Measurements from ENCODE around the gene MMP23B. TPM values are rescaled to one million over a fixed set of nuclear protein-coding genes. Genes with fewer than 3 reads are reported as not detected.

MMP23B gene
- total and polyA plus RNA-seq, 2 experiments from 2014 or later, result 73.4 to 136 TPM

DNA sequence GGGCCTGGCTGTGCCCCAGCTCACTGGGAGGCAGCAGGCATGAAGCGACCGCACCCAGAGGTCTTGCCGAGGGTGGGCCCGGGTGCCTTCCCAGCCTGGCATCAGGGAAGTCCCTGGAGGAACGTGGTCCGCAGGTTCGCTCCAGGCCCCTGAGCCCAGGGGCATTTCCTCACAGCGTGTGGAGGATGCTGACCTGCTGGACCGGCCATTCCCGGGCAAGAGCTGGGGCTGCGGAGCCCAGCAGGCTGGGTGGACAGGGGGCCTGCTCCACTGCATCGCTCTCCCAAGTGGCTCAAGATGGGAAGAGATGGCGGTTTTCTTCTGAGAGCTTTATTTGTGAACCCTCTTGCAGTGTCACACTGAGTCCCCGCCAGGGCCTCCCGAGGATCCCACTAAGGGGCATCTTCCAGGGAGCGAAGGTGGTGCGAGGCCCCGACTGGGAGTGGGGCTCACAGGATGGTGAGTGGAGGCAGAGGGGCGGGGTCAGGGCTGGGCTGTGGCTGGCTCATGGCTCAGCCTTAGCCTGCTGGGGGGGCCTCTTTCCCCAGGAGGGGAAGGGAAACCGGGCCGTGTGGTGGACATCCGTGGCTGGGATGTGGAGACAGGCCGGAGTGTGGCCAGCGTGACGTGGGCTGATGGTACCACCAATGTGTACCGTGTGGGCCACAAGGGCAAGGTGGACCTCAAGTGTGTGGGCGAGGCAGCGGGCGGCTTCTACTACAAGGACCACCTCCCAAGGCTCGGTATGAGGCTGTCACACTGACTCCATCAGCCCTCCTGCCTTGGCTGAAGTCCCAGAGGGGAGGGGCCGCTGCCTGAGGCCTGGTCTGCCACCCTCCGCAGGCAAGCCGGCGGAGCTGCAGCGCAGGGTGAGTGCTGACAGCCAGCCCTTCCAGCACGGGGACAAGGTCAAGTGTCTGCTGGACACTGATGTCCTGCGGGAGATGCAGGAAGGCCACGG lies 7.2 kb upstream of the MMP23B start:
- no peak for DNase-seq (ENCODE audit: low spot score)
- no peaks in the 10 kb centered on the region for H3K4me1 ChIP-seq (ENCODE audit: insufficient read depth)
- no peaks in the 10 kb centered on the region for H3K9me2 ChIP-seq (replicated peaks; ENCODE audit: insufficient read depth)
- no peaks in the 10 kb centered on the region for H3K9me3 ChIP-seq (ENCODE audit: low read depth)
- 90% methylated on average over 31 of the region's 38 CpGs for WGBS (ENCODE audit: low lambda C conversion rate, missing lambda C conversion rate)
- H2AFZ ChIP-seq, result no peak overlapping the region
- H3K36me3 ChIP-seq (replicated peaks; ENCODE audit: insufficient read depth, low read depth), result no peaks in the 10 kb centered on the region
- TF ChIP-seq EZH2 (IDR thresholded peaks at IDR 0.05; ENCODE audit: borderline replicate concordance) (no peak), EZH2phosphoT487 (IDR thresholded peaks at IDR 0.05; ENCODE audit: low read depth, severe bottlenecking, unreplicated experiment) (no peak)
- TF ChIP-seq, protein P1, sequence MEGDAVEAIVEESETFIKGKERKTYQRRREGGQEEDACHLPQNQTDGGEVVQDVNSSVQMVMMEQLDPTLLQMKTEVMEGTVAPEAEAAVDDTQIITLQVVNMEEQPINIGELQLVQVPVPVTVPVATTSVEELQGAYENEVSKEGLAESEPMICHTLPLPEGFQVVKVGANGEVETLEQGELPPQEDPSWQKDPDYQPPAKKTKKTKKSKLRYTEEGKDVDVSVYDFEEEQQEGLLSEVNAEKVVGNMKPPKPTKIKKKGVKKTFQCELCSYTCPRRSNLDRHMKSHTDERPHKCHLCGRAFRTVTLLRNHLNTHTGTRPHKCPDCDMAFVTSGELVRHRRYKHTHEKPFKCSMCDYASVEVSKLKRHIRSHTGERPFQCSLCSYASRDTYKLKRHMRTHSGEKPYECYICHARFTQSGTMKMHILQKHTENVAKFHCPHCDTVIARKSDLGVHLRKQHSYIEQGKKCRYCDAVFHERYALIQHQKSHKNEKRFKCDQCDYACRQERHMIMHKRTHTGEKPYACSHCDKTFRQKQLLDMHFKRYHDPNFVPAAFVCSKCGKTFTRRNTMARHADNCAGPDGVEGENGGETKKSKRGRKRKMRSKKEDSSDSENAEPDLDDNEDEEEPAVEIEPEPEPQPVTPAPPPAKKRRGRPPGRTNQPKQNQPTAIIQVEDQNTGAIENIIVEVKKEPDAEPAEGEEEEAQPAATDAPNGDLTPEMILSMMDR (IDR thresholded peaks at IDR 0.05; ENCODE audit: poor library complexity), result no peak
- H3K27me3 ChIP-seq, result no peaks in the 10 kb centered on the region
- H3K79me2 ChIP-seq, result peaks cover 4% of the 10 kb centered on the region
- H3K4me3 ChIP-seq, result no peak overlapping the region
- no peak overlapping the region for H3K4me2 ChIP-seq
- no peaks in the 10 kb centered on the region for H4K20me1 ChIP-seq (ENCODE audit: insufficient read depth, poor library complexity, severe bottlenecking)
- no peak overlapping the region for H3K27ac ChIP-seq

DNA sequence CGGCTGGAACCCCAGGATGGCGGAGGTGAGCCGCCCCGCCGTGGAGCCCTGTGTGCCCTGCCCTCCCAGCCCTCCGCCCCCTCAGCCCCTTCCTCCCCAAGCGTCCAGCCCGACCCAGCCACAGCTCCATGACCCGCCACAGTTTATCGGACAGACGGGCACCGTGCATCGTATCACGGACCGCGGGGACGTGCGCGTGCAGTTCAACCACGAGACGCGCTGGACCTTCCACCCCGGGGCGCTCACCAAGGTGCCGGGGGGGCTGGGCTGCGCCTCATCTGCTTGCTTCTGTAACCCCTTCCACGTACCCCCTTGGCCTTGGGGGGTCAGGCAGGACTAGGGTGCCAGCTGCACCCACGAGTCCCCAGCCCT lies 6.6 kb upstream of the MMP23B start:
- no peaks in the 10 kb centered on the region for H3K9me2 ChIP-seq (replicated peaks; ENCODE audit: insufficient read depth)
- no peaks in the 10 kb centered on the region for H3K79me2 ChIP-seq
- no peak for DNase-seq (ENCODE audit: low spot score)
- H2AFZ ChIP-seq, result no peak overlapping the region
- H4K20me1 ChIP-seq (ENCODE audit: insufficient read depth, poor library complexity, severe bottlenecking), result no peaks in the 10 kb centered on the region
- H3K4me3 ChIP-seq, result no peak overlapping the region
- H3K36me3 ChIP-seq (replicated peaks; ENCODE audit: insufficient read depth, low read depth), result no peaks in the 10 kb centered on the region
- no peak overlapping the region for H3K27ac ChIP-seq
- WGBS (ENCODE audit: low lambda C conversion rate, missing lambda C conversion rate), result 98% methylated on average over 27 of the region's 28 CpGs
- no peaks in the 10 kb centered on the region for H3K9me3 ChIP-seq (ENCODE audit: low read depth)
- TF ChIP-seq EZH2phosphoT487 (IDR thresholded peaks at IDR 0.05; ENCODE audit: low read depth, severe bottlenecking, unreplicated experiment), result no peak
- no peak for TF ChIP-seq EZH2 (IDR thresholded peaks at IDR 0.05; ENCODE audit: borderline replicate concordance)
- TF ChIP-seq, protein P1 (IDR thresholded peaks at IDR 0.05; ENCODE audit: poor library complexity), result no peak
- no peak overlapping the region for H3K4me2 ChIP-seq
- H3K4me1 ChIP-seq (ENCODE audit: insufficient read depth), result peaks cover 4% of the 10 kb centered on the region
- peaks cover under 1% of the 10 kb centered on the region for H3K27me3 ChIP-seq

DNA sequence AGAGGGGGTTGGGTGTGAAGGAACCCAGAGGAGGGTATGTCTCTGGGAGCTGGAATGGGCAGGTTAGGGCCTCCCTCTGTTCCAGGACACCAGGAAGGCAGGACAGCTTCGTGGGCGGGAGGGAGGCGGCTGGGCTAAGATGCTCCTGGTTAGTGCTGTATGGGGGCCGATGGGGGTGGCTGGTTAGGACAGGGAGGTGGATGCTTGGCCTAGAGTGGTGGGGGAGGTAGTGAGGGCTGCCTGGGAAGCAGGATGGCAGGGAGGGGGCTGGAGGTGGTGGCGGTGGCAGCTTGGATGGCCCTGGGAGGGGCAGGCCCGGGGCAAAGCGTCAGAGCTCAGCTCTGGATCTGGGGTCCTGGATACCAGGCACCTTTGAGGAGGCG lies 6.2 kb upstream of the MMP23B start:
- H3K4me2 ChIP-seq, result no peak overlapping the region
- 98% methylated on average over 5 of the region's 8 CpGs for WGBS (ENCODE audit: low lambda C conversion rate, missing lambda C conversion rate)
- no peaks in the 10 kb centered on the region for H4K20me1 ChIP-seq (ENCODE audit: insufficient read depth, poor library complexity, severe bottlenecking)
- H3K9me3 ChIP-seq (ENCODE audit: low read depth), result no peaks in the 10 kb centered on the region
- peaks cover 9% of the 10 kb centered on the region for H3K4me1 ChIP-seq (ENCODE audit: insufficient read depth)
- TF ChIP-seq, protein P1 (IDR thresholded peaks at IDR 0.05; ENCODE audit: poor library complexity), result no peak
- TF ChIP-seq EZH2phosphoT487 (IDR thresholded peaks at IDR 0.05; ENCODE audit: low read depth, severe bottlenecking, unreplicated experiment) (no peak), EZH2 (IDR thresholded peaks at IDR 0.05; ENCODE audit: borderline replicate concordance) (no peak)
- H3K4me3 ChIP-seq, result no peak overlapping the region
- no peak for DNase-seq (ENCODE audit: low spot score)
- H3K27me3 ChIP-seq, result peaks cover 5% of the 10 kb centered on the region
- no peaks in the 10 kb centered on the region for H3K9me2 ChIP-seq (replicated peaks; ENCODE audit: insufficient read depth)
- H3K27ac ChIP-seq, result no peak overlapping the region
- no peak overlapping the region for H2AFZ ChIP-seq
- no peaks in the 10 kb centered on the region for H3K36me3 ChIP-seq (replicated peaks; ENCODE audit: insufficient read depth, low read depth)
- H3K79me2 ChIP-seq, result no peaks in the 10 kb centered on the region
